22Rv1 (cell line): ENCODE results near the gene INPP5A.

Experiments used
- ZFX ChIP-seq: fragments of 450-650 bp; IDR thresholded peaks from 2 replicates; pipeline ENCODE4 v1.6.1; 2017; ENCODE audit warnings: antibody characterized with exemption, borderline replicate concordance
- TF ChIP-seq, protein P1 (sequence below): fragments of 450-650 bp; IDR thresholded peaks from 2 replicates; pipeline ENCODE4 v1.5.1; 2017; ENCODE audit warnings: mild to moderate bottlenecking

DNA sequence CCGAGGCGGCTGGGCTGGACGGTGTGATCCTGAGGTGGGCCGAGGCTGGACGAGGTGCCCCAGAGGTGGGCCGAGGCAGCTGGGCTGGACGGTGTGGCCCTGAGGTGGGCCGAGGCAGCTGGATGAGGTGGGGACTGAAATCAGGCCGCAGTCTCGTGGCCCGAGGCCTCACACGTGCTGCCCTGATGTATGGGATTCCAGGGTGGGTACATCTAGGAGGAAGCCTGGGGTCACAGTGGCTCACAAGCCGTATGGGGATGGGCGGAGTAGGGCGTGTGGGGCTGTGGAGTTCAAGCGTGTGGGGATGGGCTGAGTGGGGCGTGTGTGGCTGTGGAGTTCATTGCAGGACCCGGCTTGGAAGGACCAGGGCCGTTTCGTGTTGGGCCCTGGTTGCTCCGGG lies 260.8 kb downstream of the INPP5A start:
- TF ChIP-seq, protein P1, sequence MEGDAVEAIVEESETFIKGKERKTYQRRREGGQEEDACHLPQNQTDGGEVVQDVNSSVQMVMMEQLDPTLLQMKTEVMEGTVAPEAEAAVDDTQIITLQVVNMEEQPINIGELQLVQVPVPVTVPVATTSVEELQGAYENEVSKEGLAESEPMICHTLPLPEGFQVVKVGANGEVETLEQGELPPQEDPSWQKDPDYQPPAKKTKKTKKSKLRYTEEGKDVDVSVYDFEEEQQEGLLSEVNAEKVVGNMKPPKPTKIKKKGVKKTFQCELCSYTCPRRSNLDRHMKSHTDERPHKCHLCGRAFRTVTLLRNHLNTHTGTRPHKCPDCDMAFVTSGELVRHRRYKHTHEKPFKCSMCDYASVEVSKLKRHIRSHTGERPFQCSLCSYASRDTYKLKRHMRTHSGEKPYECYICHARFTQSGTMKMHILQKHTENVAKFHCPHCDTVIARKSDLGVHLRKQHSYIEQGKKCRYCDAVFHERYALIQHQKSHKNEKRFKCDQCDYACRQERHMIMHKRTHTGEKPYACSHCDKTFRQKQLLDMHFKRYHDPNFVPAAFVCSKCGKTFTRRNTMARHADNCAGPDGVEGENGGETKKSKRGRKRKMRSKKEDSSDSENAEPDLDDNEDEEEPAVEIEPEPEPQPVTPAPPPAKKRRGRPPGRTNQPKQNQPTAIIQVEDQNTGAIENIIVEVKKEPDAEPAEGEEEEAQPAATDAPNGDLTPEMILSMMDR, result no peak
- no peak for TF ChIP-seq ZFX
